GM12801 (cell line): ENCODE data around the gene ESYT2.

ENCODE experiments used
- TF ChIP-seq, protein P1 (sequence below): IDR thresholded peaks from one replicate; pipeline ENCODE4 v1.5.1; 2011; ENCODE audit warnings: control low read depth; ENCODE audit not compliant: insufficient read length; ENCODE audit errors: extremely low read depth

The ESYT2 gene

DNA sequence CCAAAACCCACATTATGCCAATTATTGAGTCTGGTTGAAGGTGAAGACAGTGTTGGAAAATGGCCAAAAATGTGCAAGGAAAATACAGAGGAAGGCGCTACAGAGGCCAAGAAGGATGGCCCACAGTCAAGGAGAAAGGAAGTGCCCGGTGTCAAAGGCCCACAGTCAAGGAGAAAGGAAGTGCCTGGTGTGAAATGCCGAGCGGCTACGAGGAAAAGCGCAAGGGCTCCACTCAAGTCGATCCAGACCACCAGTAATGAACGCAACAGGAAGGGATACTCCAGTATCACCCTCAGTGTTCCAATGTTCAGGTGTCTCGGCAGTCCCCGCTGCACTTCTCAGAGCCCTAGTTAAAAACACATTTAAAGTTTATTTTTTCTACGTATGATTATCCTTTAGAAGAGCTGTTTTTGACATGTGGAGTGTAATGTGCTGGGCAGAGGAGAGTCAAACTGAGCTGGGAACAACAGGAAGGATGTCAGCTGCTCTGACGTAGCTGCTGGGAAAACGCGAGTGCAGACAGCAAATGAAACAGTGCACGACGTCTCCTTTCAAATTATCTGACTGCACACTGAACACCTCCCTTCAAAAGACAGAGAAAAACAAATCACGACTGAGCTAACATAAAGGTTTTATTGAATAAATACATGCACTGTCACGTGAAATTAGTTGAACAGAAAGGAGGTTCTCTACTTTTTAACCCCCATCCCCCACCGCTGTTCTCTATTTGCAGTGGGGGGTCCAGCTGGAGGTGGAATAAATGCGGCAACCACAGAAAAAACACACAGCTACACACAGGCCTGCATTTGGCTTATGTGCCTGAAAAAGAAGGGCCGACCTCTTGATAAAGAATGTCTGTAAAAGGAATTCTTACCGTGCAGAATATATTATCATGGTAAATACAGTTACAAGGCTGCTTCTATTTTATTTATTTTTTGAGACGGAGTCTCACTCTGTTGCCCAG, 98.6 kb downstream of the ESYT2 start:
- TF ChIP-seq, protein P1, sequence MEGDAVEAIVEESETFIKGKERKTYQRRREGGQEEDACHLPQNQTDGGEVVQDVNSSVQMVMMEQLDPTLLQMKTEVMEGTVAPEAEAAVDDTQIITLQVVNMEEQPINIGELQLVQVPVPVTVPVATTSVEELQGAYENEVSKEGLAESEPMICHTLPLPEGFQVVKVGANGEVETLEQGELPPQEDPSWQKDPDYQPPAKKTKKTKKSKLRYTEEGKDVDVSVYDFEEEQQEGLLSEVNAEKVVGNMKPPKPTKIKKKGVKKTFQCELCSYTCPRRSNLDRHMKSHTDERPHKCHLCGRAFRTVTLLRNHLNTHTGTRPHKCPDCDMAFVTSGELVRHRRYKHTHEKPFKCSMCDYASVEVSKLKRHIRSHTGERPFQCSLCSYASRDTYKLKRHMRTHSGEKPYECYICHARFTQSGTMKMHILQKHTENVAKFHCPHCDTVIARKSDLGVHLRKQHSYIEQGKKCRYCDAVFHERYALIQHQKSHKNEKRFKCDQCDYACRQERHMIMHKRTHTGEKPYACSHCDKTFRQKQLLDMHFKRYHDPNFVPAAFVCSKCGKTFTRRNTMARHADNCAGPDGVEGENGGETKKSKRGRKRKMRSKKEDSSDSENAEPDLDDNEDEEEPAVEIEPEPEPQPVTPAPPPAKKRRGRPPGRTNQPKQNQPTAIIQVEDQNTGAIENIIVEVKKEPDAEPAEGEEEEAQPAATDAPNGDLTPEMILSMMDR = no peak

- TF ChIP-seq, protein P1 = no peak
These were observed 99.5 kb downstream of the ESYT2 start for GRCh38 chr7:158729646-158730382.

DNA sequence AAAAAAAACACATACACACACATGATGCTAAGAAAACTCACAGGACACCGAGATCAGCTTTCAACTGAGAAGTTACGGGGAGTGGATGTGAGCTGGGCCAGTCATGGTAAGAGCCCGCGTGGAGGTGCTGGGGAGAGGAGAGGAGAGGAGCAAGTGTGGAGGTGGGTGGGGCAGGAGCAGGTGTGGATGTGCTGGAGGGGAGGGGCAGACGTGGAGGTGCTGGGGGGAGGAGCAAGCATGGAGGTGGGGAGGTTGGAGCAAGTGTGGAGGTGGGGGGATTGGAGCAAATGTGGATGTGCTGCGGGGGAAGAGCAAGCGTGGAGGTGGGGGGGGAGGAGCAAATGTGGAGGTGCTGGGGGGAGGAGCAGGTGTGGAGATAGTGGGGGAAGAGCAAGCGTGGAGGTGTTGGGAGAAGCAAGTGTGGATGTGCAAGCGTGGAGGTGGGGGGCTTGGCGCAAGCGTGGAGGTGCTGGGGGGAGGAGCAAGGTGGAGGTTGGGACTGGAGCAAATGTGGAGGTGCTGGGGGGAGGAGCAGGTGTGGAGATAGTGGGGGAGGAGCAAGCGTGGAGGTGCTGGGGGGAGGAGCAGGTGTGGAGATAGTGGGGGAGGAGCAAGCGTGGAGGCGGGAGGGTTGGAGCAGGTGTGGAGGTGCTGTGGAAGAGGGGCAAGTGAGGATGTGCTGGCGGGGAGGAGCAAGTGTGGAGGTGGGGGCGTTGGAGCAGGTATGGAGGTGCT, 100.2 kb downstream of the ESYT2 start:
- TF ChIP-seq, protein P1 = no peak

GRCh38 chr7:158727690-158728089, 101.6 kb downstream of the ESYT2 start:
- TF ChIP-seq, protein P1 = no peak

GRCh38 chr7:158726277-158726807, 103.0 kb downstream of the ESYT2 start:
- TF ChIP-seq, protein P1 = no peak

GRCh38 chr7:158725506-158725800, 103.9 kb downstream of the ESYT2 start:
- TF ChIP-seq, protein P1 = no peak
